Nephron progenitor cell (in vitro differentiated cells): ENCODE data around the gene ANAPC2.
A peak's percentile ranks its signal among the peaks of the same experiment; 100 is the strongest.

Source experiments
- DNase-seq: peaks from one replicate; pipeline ENCODE4 v3.0.0; 2021
- H3K27ac Mint-ChIP-seq: 2 replicates; pipeline ENCODE4 v1.8.0; 2021; ENCODE audit warnings: mild to moderate bottlenecking, moderate library complexity, mixed read lengths
- H3K27me3 Mint-ChIP-seq: 2 replicates; pipeline ENCODE4 v1.8.0; 2021; ENCODE audit warnings: mild to moderate bottlenecking, low read depth, mixed read lengths; ENCODE audit not compliant: poor library complexity
- H3K36me3 Mint-ChIP-seq: 2 replicates; pipeline ENCODE4 v1.8.0; 2021; ENCODE audit warnings: low read depth, mixed read lengths
- H3K4me1 Mint-ChIP-seq: 2 replicates; pipeline ENCODE4 v1.8.0; 2021; ENCODE audit warnings: mixed read lengths
- H3K4me3 Mint-ChIP-seq: 2 replicates; pipeline ENCODE4 v1.8.0; 2021; ENCODE audit warnings: mild to moderate bottlenecking, moderate library complexity, mixed read lengths
- H3K9me3 Mint-ChIP-seq: 2 replicates; pipeline ENCODE4 v1.8.0; 2021; ENCODE audit warnings: mild to moderate bottlenecking, moderate library complexity, mixed read lengths
- TF ChIP-seq, protein P1 (sequence below): fragments of 200-600 bp; sonication (generic); IDR thresholded peaks from 2 replicates; pipeline ENCODE4 v1.5.0; 2021; ENCODE audit warnings: antibody characterized with exemption

Gene ANAPC2

GRCh38 chr9:137128158-137128861, 60.0 kb downstream of the ANAPC2 start:
- Mint-ChIP-seq H3K36me3 (no peaks in the 10 kb centered on the region), H3K4me1 (peaks cover 24% of the 10 kb centered on the region), H3K4me3 (peak overlapping the region; percentile 89), H3K27ac (no peak overlapping the region), H3K27me3 (peaks cover 34% of the 10 kb centered on the region), H3K9me3 (peaks cover 7% of the 10 kb centered on the region)
- DNase-seq, result no peak
- TF ChIP-seq, protein P1, sequence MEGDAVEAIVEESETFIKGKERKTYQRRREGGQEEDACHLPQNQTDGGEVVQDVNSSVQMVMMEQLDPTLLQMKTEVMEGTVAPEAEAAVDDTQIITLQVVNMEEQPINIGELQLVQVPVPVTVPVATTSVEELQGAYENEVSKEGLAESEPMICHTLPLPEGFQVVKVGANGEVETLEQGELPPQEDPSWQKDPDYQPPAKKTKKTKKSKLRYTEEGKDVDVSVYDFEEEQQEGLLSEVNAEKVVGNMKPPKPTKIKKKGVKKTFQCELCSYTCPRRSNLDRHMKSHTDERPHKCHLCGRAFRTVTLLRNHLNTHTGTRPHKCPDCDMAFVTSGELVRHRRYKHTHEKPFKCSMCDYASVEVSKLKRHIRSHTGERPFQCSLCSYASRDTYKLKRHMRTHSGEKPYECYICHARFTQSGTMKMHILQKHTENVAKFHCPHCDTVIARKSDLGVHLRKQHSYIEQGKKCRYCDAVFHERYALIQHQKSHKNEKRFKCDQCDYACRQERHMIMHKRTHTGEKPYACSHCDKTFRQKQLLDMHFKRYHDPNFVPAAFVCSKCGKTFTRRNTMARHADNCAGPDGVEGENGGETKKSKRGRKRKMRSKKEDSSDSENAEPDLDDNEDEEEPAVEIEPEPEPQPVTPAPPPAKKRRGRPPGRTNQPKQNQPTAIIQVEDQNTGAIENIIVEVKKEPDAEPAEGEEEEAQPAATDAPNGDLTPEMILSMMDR, result no peak

DNA sequence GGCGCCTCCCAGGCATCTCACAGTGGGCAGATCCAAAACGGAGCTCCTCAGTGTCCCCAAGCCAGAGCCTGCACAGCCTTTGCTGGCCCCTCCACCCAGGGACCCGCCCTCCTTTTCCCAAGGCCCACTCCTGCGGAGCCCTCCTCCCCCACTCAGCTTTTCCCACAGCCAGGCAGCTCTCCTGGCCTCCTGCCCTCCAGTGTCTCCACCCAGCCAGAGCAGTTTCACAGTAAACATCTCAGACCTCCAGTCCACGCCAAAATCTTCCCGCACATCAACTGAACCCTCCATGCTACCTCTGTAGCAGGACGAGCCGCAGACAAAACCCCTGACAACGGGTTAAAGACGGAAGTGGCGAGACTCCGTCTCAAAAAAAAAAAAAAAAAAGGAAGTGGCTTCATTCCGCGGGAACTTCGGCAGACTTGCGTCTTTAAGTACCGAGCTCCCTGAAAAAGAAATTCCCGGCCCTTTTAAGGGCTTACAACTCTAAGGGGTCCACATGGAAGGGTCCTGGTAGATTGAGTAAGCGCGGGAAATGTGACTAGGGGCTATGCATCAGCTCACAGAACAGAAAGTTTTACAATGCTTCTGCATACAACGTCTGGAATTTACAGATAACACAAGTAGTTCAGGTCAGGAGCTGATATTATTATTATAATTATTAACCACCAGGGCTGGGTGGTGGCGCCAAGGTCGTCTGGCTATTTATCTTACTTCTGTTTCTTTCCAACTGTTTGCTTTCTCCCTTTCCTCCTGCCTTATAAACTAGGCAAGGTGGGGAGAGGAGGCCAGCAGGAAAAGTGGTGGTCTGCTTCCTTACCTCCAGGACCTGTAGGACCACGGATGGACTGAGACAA, 60.8 kb downstream of the ANAPC2 start:
- Mint-ChIP-seq H3K27me3 (peaks cover 26% of the 10 kb centered on the region), H3K4me1 (peaks cover 24% of the 10 kb centered on the region), H3K9me3 (peaks cover 3% of the 10 kb centered on the region), H3K4me3 (peak overlapping the region; percentile 89), H3K27ac (peak overlapping the region; percentile 60), H3K36me3 (no peaks in the 10 kb centered on the region)
- DNase-seq, result no peak
- TF ChIP-seq, protein P1, result no peak

DNA sequence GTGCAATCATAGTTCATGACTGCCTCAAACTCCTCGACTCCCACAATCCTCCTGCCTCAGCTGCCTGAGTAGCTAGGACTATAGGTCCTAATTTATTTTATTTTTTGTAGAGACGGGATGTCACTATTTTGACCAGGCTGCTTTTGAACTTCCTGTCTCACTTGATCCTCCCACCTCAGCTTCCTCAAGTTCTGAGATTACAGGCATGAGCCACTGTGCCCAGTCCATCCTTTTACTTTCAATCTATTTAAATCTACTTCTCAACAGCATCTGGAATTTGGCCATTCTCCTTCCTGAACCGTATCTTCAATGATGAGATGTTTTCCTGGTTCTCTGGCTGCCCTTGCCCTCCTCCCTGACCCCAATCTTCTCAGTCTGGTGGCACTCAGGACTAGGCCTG, 61.6 kb downstream of the ANAPC2 start:
- peaks cover 3% of the 10 kb centered on the region for H3K9me3 Mint-ChIP-seq
- TF ChIP-seq, protein P1, result no peak
- peak overlapping the region; percentile 60 for H3K27ac Mint-ChIP-seq

More for the DNA sequence above, 61.6 kb downstream of the ANAPC2 start:
- Mint-ChIP-seq H3K4me1 (peaks cover 30% of the 10 kb centered on the region), H3K4me3 (no peak overlapping the region), H3K27me3 (peaks cover 19% of the 10 kb centered on the region), H3K36me3 (no peaks in the 10 kb centered on the region)
- DNase-seq, result no peak
